ENCODE results near the gene RNF10. TPM values are rescaled to one million over a fixed set of nuclear protein-coding genes. Genes with fewer than 3 reads are reported as not detected.

The RNF10 gene
- total RNA-seq, 1 experiment from 2014 or later: 79.7 TPM

GRCh38 chr12:120586206-120586605 lies 52.0 kb downstream of the RNF10 start:
- Histone ChIP-seq H3K4me1 (ENCODE audit: insufficient read depth, low read length) (peaks cover 9% of the 10 kb centered on the region), H3F3A (ENCODE audit: low read length, unreplicated experiment) (no peaks in the 10 kb centered on the region), H3K9me3 (ENCODE audit: low read length) (no peaks in the 10 kb centered on the region), H3K9me2 (replicated peaks; ENCODE audit: low read length) (no peaks in the 10 kb centered on the region), H3K9ac (ENCODE audit: low read length) (no peak overlapping the region), H2AFZ (ENCODE audit: low read length) (no peak overlapping the region), H3K27me3 (ENCODE audit: low read length) (no peaks in the 10 kb centered on the region), H4K20me1 (ENCODE audit: low read length) (no peaks in the 10 kb centered on the region), H3K4me3 (ENCODE audit: low read length) (no peak overlapping the region), H3K79me2 (ENCODE audit: low read length) (no peaks in the 10 kb centered on the region), H3K36me3 (ENCODE audit: low read depth, low read length) (no peaks in the 10 kb centered on the region), H3K27ac (ENCODE audit: low read length) (no peak overlapping the region), H3K4me2 (ENCODE audit: low read length) (no peak overlapping the region)
- BruUV-seq (replicated peaks): no TSS peak
- TF ChIP-seq EZH2phosphoT487 (IDR thresholded peaks at IDR 0.05; ENCODE audit: borderline replicate concordance, low read length): no peak
- no peak for TF ChIP-seq EZH2 (IDR thresholded peaks at IDR 0.05; ENCODE audit: low read length, unreplicated experiment)
- TF ChIP-seq CTCF (conservative IDR thresholded peaks at IDR 0.05; ENCODE audit: low read depth, low read length): no peak
- intact Hi-C loops (cut with micrococcal nuclease): loop anchor here (10.0 kb wide), 1 partner anchor 529 kb away; no protein-coding TSS in a partner anchor
- DNase-seq (no peak), ATAC-seq (no peak)
- CTCF ChIA-PET: no interaction called here
- POLR2A ChIA-PET (ENCODE audit: unreplicated experiment): no interaction called here

GRCh38 chr12:120586860-120587259 lies 52.7 kb downstream of the RNF10 start:
- H3K9me2 ChIP-seq (replicated peaks; ENCODE audit: low read length): no peaks in the 10 kb centered on the region
- ChIA-PET POLR2A (ENCODE audit: unreplicated experiment) (no interaction called here), CTCF (interaction anchor here (0.6 to 0.7 kb wide), 2 partner anchors 62 to 447 kb away, joined by 5 to 6 read pairs; no protein-coding TSS in a partner anchor)
- no peaks in the 10 kb centered on the region for H3K9me3 ChIP-seq (ENCODE audit: low read length)
- no peaks in the 10 kb centered on the region for H3K36me3 ChIP-seq (ENCODE audit: low read depth, low read length)
- intact Hi-C loops (cut with micrococcal nuclease): loop anchor here (10.0 kb wide), 1 partner anchor 528 kb away; no protein-coding TSS in a partner anchor
- H3K4me1 ChIP-seq (ENCODE audit: insufficient read depth, low read length): peaks cover 9% of the 10 kb centered on the region
- no peaks in the 10 kb centered on the region for H3K79me2 ChIP-seq (ENCODE audit: low read length)
- BruUV-seq (replicated peaks): no TSS peak
- no peak overlapping the region for H3K4me3 ChIP-seq (ENCODE audit: low read length)
- H3K9ac ChIP-seq (ENCODE audit: low read length): no peak overlapping the region
- H4K20me1 ChIP-seq (ENCODE audit: low read length): no peaks in the 10 kb centered on the region
- no peak overlapping the region for H2AFZ ChIP-seq (ENCODE audit: low read length)
- no peaks in the 10 kb centered on the region for H3K27me3 ChIP-seq (ENCODE audit: low read length)
- H3K4me2 ChIP-seq (ENCODE audit: low read length): no peak overlapping the region
- TF ChIP-seq EZH2 (IDR thresholded peaks at IDR 0.05; ENCODE audit: low read length, unreplicated experiment) (no peak), EZH2phosphoT487 (IDR thresholded peaks at IDR 0.05; ENCODE audit: borderline replicate concordance, low read length) (no peak), CTCF (conservative IDR thresholded peaks at IDR 0.05; ENCODE audit: low read depth, low read length) (no peak)
- H3F3A ChIP-seq (ENCODE audit: low read length, unreplicated experiment): no peaks in the 10 kb centered on the region
- DNase-seq (no peak), ATAC-seq (no peak)
- no peak overlapping the region for H3K27ac ChIP-seq (ENCODE audit: low read length)

GRCh38 chr12:120588371-120588770 lies 54.2 kb downstream of the RNF10 start:
- Histone ChIP-seq H3K4me3 (ENCODE audit: low read length) (no peak overlapping the region), H4K20me1 (ENCODE audit: low read length) (no peaks in the 10 kb centered on the region), H3K9ac (ENCODE audit: low read length) (no peak overlapping the region), H3K4me2 (ENCODE audit: low read length) (no peak overlapping the region), H3K27ac (ENCODE audit: low read length) (no peak overlapping the region), H3F3A (ENCODE audit: low read length, unreplicated experiment) (no peaks in the 10 kb centered on the region), H3K9me3 (ENCODE audit: low read length) (no peaks in the 10 kb centered on the region), H3K27me3 (ENCODE audit: low read length) (no peaks in the 10 kb centered on the region), H3K9me2 (replicated peaks; ENCODE audit: low read length) (no peaks in the 10 kb centered on the region), H2AFZ (ENCODE audit: low read length) (no peak overlapping the region), H3K79me2 (ENCODE audit: low read length) (no peaks in the 10 kb centered on the region), H3K36me3 (ENCODE audit: low read depth, low read length) (no peaks in the 10 kb centered on the region), H3K4me1 (ENCODE audit: insufficient read depth, low read length) (peaks cover 9% of the 10 kb centered on the region)
- DNase-seq: no peak
- TF ChIP-seq EZH2 (IDR thresholded peaks at IDR 0.05; ENCODE audit: low read length, unreplicated experiment) (no peak), EZH2phosphoT487 (IDR thresholded peaks at IDR 0.05; ENCODE audit: borderline replicate concordance, low read length) (no peak), CTCF (conservative IDR thresholded peaks at IDR 0.05; ENCODE audit: low read depth, low read length) (no peak)
- ATAC-seq: no peak
- ChIA-PET CTCF (interaction anchor here (0.8 kb wide), 1 partner anchor 61 kb away, joined by 3 read pairs; no protein-coding TSS in a partner anchor), POLR2A (ENCODE audit: unreplicated experiment) (no interaction called here)
- BruUV-seq (replicated peaks): no TSS peak
- intact Hi-C loops (cut with micrococcal nuclease): loop anchor here (10.0 kb wide), 1 partner anchor 526 kb away; no protein-coding TSS in a partner anchor
